Duodenal mucosa (tissue), 2 donors: ENCODE results near the gene PCED1B.
A peak's percentile ranks its signal among the peaks of the same experiment; 100 is the strongest.
"Not testable (repeated sequence)": the region's sequence is repeated elsewhere in the genome, so short reads cannot be mapped to it uniquely, and the experiment has no call there.

Source experiments
- H3K27ac ChIP-seq: one replicate; pipeline ENCODE4 v1.7.0; 2013; ENCODE audit warnings: low read depth, low read length
- H3K27me3 ChIP-seq, 2 donors: one replicate each; pipeline ENCODE4 v1.7.0; 2013; ENCODE audit warnings: low read length in 2 of 2, control low read depth in 1 of 2; ENCODE audit not compliant: insufficient read depth in 2 of 2, control insufficient read depth in 1 of 2
- H3K36me3 ChIP-seq, 2 donors: one replicate each; pipeline ENCODE4 v1.7.0; 2013; ENCODE audit warnings: low read length in 2 of 2, control low read depth in 1 of 2; ENCODE audit not compliant: insufficient read depth in 2 of 2, control insufficient read depth in 1 of 2
- H3K4me1 ChIP-seq, 2 donors: one replicate each; pipeline ENCODE4 v1.7.0; 2013; ENCODE audit warnings: low read length in 2 of 2, control low read depth in 1 of 2; ENCODE audit not compliant: insufficient read depth in 2 of 2, control insufficient read depth in 1 of 2
- H3K4me3 ChIP-seq, 2 donors: one replicate each; pipeline ENCODE4 v1.7.0; 2013; ENCODE audit warnings: low read length in 2 of 2, low read depth in 1 of 2
- H3K9ac ChIP-seq, 2 donors: one replicate each; pipeline ENCODE4 v1.7.0; 2013; ENCODE audit warnings: low read length in 2 of 2, low read depth in 1 of 2
- H3K9me3 ChIP-seq, 2 donors: one replicate each; pipeline ENCODE4 v1.7.0; 2013; ENCODE audit warnings: low read length in 2 of 2, control low read depth in 1 of 2; ENCODE audit not compliant: control insufficient read depth in 1 of 2

Gene PCED1B

DNA sequence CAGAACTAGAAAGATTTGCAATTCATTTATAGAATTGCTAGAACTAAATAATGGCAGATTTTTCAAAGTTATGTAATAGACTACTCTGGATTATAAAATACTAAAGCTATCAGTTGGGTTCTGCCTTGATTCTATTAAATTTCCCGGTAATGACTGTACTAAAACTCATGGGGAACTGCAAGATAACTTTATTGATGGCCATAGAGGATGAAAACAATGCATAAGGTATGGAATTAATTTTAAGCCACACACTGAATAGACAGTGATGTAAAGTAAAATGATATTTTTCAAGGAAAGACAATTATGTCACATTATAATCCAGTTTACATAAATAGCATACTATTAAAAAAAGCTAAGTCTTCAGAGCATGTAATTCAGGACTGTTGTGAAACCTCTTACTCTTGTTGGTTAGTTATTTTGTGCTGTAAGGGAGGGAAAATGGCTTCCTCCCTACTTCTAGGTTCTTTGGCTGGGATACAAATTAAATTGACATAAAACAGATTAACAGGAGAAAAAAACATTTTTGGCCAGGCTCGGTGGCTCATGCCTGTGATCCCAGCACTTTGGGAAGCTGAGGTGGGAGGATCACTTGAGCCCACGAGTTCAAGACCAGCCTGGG is 134.7 kb downstream of the PCED1B start:
- Histone ChIP-seq H3K36me3 (no peaks in the 10 kb centered on the region), H3K4me3 (no peak overlapping the region)

DNA sequence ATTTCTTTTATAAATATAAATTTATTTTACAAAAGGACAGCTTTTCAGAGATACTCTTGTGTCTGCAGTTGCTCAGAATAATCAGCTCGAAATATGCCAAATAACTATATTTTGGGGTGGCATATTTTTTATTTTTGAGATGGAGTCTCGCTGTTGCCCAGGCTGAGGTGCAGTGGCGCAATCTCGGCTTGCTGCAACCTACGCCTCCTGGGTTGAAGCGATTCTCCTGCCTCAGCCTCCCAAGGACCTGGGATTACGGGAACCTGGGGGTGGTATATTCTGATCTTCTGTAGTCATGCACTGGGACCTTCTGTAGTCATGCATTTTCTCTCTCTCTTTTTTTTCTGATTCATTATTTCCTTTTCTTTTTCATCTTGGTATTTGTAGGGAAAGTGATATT is 135.3 kb downstream of the PCED1B start:
- Histone ChIP-seq H3K9me3 (no peaks in the 10 kb centered on the region), H3K27ac (no peak overlapping the region), H3K9ac (no peak overlapping the region), H3K4me1 (no peaks in the 10 kb centered on the region), H3K36me3 (no peaks in the 10 kb centered on the region), H3K4me3 (no peak overlapping the region), H3K27me3 (no peaks in the 10 kb centered on the region)

More for the DNA sequence above, 134.7 kb downstream of the PCED1B start:
- H3K27ac ChIP-seq = no peak overlapping the region
- H3K9me3 ChIP-seq = no peaks in the 10 kb centered on the region
- H3K4me1 ChIP-seq = no peaks in the 10 kb centered on the region
- no peak overlapping the region for H3K9ac ChIP-seq
- no peaks in the 10 kb centered on the region for H3K27me3 ChIP-seq

DNA sequence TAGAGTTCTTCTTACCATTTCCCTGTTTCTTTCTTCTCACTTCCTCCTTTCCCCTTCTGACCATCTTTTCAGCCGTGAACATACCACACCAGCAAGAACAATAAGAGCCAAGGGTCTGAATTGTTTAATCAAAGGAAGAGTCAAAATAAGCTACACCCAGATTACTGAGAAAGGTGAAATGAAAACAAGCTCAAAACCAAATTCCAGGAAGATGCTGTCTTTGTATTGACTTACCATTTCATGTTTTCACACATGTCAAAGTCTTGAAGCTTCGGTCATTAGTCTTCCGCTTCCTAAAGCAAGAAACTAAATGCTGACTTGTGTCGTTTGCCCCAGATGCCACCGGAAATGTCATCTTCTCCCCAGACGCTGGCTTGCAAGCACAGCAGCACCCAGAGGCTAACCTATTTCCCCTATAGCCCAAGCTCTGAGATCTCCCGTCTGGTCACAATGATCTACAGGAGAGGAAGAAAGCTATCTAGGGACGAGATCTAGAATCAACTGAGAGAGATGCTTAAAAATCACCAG is 136.8 kb downstream of the PCED1B start:
- Histone ChIP-seq H3K4me1 (no peaks in the 10 kb centered on the region), H3K9me3 (no peaks in the 10 kb centered on the region), H3K4me3 (peak overlapping the region; percentile 25 to 49), H3K27ac (peak overlapping the region; percentile 61), H3K9ac (peak overlapping the region in 1 of 2 donors; percentile 32), H3K27me3 (no peaks in the 10 kb centered on the region), H3K36me3 (no peaks in the 10 kb centered on the region)

DNA sequence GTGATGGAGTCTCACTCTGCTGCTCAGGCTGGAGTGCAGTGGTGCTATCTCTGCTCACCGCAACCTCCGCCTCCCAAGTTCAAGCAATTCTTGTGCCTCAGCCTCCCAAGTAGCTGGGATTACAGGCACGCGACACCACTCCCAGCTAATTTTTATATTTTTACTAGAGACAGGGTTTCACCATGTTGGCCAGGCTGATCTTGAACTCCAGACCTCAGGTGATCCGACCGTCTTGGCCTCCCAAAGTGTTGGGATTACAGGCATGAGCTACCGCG is 138.1 kb downstream of the PCED1B start:
- not testable (repeated sequence) for H3K9ac ChIP-seq
- H3K27ac ChIP-seq = peak overlapping the region; percentile 20

DNA sequence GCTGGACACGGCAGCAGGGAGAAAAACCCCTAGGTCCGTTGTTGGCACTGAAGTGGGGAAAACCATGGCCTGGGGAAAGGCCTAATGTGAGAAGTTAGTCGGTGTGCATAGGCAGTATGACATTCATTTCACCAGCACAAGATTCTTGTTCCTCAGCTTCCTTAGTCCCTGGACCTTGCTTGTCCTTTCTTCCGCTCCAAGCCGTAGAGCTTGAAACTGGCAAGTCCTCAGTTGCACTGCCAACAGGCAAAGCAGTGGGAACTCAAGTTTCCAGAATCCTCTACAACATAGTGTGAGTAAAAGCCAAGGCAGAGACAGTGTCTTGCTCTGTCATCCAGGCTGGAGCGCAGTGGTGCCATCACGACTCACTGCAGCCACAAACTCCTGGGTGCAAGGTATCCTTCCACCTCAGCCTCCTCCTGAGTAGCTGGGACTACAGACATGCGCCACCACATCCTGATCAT is 138.8 kb downstream of the PCED1B start:
- H3K27me3 ChIP-seq = no peaks in the 10 kb centered on the region
- no peaks in the 10 kb centered on the region for H3K36me3 ChIP-seq
- H3K4me1 ChIP-seq = peaks cover 7 to 12% of the 10 kb centered on the region in 2 donors
- H3K4me3 ChIP-seq = peak overlapping the region; percentile 38 to 52
- no peaks in the 10 kb centered on the region for H3K9me3 ChIP-seq
- no peak overlapping the region for H3K27ac ChIP-seq
- peak overlapping the region in 1 of 2 donors; percentile 27 for H3K9ac ChIP-seq

More for the DNA sequence above, 138.1 kb downstream of the PCED1B start:
- H3K4me1 ChIP-seq, H3K36me3 ChIP-seq, H3K27me3 ChIP-seq, H3K9me3 ChIP-seq: not testable (repeated sequence)
- peak overlapping the region; percentile 38 to 52 for H3K4me3 ChIP-seq

DNA sequence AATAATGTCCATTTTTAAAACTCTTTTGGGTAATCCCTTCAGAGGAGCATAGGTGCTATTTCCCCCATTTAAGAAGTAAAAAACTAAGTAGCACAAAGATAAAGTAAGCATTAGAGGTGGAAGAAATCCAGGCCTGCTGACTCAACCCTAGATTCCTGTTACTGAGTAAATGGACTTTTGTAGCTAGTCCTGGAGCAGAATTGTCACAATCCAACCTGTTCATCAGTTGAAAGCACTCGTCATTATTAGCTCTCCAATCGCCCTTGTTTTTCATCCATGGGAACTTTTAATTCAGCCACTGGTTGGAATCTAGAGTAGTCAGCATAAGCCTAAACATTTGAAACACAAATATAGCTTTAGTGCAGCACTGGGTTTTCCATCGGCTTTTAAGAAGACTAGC is 139.8 kb downstream of the PCED1B start:
- Histone ChIP-seq H3K4me1 (peaks cover 13 to 21% of the 10 kb centered on the region in 2 donors), H3K4me3 (no peak overlapping the region), H3K9ac (no peak overlapping the region)

DNA sequence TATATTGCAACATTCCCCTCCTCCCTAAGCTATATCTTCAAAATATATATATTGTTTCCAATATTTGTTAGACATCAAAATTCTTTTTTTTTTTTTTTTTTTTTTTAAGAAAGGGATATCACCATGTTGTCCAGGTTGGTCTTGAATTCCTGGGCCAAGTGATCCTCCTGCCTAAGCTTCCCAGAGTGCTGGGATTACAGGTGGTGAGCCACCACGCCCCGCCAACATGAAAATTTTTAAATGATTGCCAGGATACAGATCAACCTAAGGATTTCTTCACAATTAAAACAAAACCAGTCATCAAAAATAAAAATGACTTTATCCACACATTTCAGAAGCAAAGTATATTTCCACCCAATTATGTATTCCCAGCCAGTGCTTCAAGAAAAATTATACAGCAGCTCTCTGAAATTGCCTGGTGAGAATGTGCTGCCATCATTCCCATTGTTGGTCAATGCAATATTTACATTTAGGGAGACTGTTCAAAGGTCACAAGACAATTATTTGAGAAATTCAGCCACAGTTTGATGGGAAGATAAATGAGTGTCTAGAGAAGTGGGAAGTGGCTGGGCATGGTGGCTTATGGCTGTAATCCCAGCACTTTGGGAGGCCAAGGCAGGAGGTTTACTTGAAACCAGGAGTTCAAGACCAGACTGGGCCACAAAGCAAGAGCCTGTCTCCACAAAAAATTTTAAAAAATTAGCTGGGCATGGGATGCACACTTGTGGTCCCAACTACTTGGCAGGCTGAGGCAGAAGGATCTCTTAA is 142.0 kb downstream of the PCED1B start:
- peaks cover 13 to 21% of the 10 kb centered on the region in 2 donors for H3K4me1 ChIP-seq
- no peak overlapping the region for H3K4me3 ChIP-seq
- no peaks in the 10 kb centered on the region for H3K9me3 ChIP-seq
- no peak overlapping the region for H3K9ac ChIP-seq
- no peaks in the 10 kb centered on the region for H3K36me3 ChIP-seq
- no peaks in the 10 kb centered on the region for H3K27me3 ChIP-seq
- H3K27ac ChIP-seq = no peak overlapping the region

More for the DNA sequence above, 139.8 kb downstream of the PCED1B start:
- Histone ChIP-seq H3K27ac (no peak overlapping the region), H3K27me3 (no peaks in the 10 kb centered on the region), H3K36me3 (no peaks in the 10 kb centered on the region), H3K9me3 (no peaks in the 10 kb centered on the region)

DNA sequence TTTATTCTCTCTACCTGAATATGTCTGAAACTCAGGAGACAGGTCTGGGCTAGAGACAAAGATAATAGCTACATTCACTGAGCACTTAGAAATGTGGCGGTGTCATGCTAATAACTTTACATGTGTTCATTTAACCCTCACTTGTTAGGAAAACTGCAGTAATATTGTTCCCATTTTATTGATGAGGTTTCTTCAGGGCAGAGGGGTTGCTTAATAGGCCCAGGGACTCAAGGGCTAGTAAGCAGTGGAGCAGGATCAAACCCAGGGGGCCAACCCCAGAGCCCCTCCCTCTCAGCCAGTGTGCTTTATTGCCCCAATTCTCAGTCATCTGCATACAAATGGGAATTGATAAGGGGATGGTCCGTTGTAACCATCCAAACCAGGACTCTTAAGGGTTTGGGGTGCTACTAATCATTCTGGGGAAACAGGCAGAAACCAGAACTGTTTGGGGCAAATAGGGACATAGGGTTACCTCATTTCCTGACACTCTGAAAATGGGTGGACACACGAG is 143.2 kb downstream of the PCED1B start:
- no peaks in the 10 kb centered on the region for H3K9me3 ChIP-seq
- no peak overlapping the region for H3K27ac ChIP-seq

DNA sequence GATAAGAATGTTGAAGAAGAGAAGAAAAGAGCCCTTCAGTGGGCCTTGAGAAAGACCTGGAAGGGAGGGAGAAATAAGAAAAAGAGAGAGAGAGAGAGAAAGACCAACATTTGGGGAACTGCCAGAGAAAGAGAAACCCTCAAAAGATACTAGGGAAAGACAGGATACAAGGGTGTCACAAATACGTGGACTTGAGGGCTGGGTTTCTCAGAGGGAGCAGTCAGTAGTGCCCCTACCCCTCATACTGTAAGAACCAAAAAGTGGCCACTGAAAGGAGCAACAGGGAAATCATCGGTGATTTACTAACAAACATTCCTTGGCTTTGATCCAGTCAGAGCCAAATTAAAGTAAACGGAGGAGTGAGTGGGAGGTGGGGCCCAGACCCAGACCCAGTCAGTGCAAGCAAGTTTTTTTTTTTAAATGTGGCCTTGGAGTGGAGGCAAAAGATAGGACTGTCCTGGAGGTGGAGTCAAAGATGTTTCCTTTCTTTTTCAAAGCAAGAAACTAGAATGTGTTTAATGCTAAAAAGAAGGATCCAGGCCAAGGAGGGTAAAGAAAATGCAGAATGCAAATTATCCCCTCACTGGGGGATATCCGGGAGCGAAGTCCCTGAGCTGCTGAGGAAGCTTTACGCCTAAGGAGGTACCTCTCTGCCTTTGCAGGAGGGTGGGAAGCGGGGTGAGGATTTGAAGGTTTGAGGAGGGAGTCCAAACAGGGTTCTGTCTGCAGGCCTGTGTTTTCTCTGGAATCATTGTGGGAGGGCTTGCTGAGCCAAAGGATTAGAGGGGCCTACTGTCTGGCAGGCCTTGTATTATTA is 143.8 kb downstream of the PCED1B start:
- no peaks in the 10 kb centered on the region for H3K27me3 ChIP-seq
- no peaks in the 10 kb centered on the region for H3K36me3 ChIP-seq
- H3K4me1 ChIP-seq = peaks cover 13 to 21% of the 10 kb centered on the region in 2 donors
- no peaks in the 10 kb centered on the region for H3K9me3 ChIP-seq
- no peak overlapping the region for H3K27ac ChIP-seq
- H3K9ac ChIP-seq = peak overlapping the region in 1 of 2 donors; percentile 24
- H3K4me3 ChIP-seq = peak overlapping the region; percentile 13 to 43

More for the DNA sequence above, 143.2 kb downstream of the PCED1B start:
- no peaks in the 10 kb centered on the region for H3K36me3 ChIP-seq
- H3K9ac ChIP-seq = no peak overlapping the region
- H3K27me3 ChIP-seq = no peaks in the 10 kb centered on the region
- H3K4me3 ChIP-seq = no peak overlapping the region
- H3K4me1 ChIP-seq = peaks cover 13 to 21% of the 10 kb centered on the region in 2 donors
